ENCODE results near the gene NDUFV3.
"Not testable (repeated sequence)": the region's sequence is repeated elsewhere in the genome, so short reads cannot be mapped to it uniquely, and the experiment has no call there.

Gene NDUFV3

DNA sequence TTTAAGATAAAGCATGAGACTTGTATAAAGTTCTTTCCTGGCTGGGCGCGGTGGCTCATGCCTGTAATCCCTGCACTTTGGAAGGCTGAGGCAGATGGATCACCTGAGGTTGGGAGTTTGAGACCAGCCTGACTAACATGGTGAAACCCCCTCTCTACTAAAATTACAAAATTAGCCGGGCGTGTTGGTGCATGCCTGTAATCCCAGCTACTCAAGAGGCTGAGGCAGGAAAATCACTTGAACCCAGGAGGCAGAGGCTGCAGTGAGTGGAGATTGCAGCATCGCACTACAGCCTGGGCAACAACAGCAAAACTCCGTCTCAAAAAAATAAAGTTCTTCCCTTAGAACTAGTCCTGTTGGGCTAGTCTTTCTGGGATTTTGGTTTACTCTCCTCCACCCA, 18.8 kb downstream of the NDUFV3 start:
- not testable (repeated sequence) for H3K9ac ChIP-seq (ENCODE audit: low read depth, low read length); DNase-seq; ATAC-seq (ENCODE audit: insufficient read depth, low read depth); H3K27ac ChIP-seq (ENCODE audit: low read length); H4K20me1 ChIP-seq (ENCODE audit: insufficient read depth, low read length); H2AFZ ChIP-seq (ENCODE audit: low read depth, low read length); H3K9me3 ChIP-seq (ENCODE audit: insufficient read depth, low read length, severe bottlenecking); H3K4me3 ChIP-seq (ENCODE audit: low read depth in 1 of 2, low read length in 2 of 2); H3K27me3 ChIP-seq (ENCODE audit: insufficient read depth, low read length, poor library complexity); H3K4me2 ChIP-seq (ENCODE audit: insufficient read depth, low read length); H3K4me1 ChIP-seq (ENCODE audit: insufficient read depth, low read length); H3K79me2 ChIP-seq (ENCODE audit: insufficient read depth, low read length)
- H3K36me3 ChIP-seq (ENCODE audit: insufficient read depth, low read length), result peaks cover 36% of the 10 kb centered on the region

DNA sequence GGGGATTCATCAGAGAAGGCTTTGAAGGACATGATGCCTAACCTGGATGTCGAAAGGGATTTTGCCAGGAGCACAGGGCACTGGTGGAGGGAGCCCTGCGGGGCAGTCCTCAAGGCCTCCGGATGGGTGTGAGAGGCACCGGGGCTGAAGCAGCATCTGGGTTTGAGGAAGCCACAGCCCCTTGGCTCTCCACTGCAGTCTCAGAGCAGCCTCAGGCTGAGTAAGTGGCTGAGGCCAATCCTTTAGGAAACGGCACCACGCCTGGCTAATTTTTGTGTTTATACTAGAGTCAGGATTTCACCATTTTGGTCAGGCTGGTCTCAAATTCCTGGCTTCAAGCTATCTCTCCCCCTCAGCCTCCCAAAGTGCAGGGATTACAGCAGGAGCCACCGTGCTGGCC, 20.4 kb downstream of the NDUFV3 start:
- Histone ChIP-seq H3K36me3 (ENCODE audit: insufficient read depth, low read length) (peaks cover 23% of the 10 kb centered on the region), H2AFZ (ENCODE audit: low read depth, low read length) (no peak overlapping the region), H3K4me2 (ENCODE audit: insufficient read depth, low read length) (no peak overlapping the region), H3K27me3 (ENCODE audit: insufficient read depth, low read length, poor library complexity) (no peaks in the 10 kb centered on the region), H4K20me1 (ENCODE audit: insufficient read depth, low read length) (no peaks in the 10 kb centered on the region), H3K4me1 (ENCODE audit: insufficient read depth, low read length) (no peaks in the 10 kb centered on the region), H3K9me3 (ENCODE audit: insufficient read depth, low read length, severe bottlenecking) (no peaks in the 10 kb centered on the region), H3K4me3 (ENCODE audit: low read depth in 1 of 2, low read length in 2 of 2) (no peak overlapping the region), H3K27ac (ENCODE audit: low read length) (no peak overlapping the region), H3K79me2 (ENCODE audit: insufficient read depth, low read length) (no peaks in the 10 kb centered on the region), H3K9ac (ENCODE audit: low read depth, low read length) (no peak overlapping the region)
- no peak for TF ChIP-seq EZH2 (IDR thresholded peaks at IDR 0.05; ENCODE audit: borderline replicate concordance, low read depth, low read length, severe bottlenecking)
- TF ChIP-seq, protein P1, sequence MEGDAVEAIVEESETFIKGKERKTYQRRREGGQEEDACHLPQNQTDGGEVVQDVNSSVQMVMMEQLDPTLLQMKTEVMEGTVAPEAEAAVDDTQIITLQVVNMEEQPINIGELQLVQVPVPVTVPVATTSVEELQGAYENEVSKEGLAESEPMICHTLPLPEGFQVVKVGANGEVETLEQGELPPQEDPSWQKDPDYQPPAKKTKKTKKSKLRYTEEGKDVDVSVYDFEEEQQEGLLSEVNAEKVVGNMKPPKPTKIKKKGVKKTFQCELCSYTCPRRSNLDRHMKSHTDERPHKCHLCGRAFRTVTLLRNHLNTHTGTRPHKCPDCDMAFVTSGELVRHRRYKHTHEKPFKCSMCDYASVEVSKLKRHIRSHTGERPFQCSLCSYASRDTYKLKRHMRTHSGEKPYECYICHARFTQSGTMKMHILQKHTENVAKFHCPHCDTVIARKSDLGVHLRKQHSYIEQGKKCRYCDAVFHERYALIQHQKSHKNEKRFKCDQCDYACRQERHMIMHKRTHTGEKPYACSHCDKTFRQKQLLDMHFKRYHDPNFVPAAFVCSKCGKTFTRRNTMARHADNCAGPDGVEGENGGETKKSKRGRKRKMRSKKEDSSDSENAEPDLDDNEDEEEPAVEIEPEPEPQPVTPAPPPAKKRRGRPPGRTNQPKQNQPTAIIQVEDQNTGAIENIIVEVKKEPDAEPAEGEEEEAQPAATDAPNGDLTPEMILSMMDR (IDR thresholded peaks at IDR 0.05; ENCODE audit: borderline replicate concordance, extremely low read depth, low read length, poor library complexity, severe bottlenecking), result no peak
- DNase-seq, result no peak
- ATAC-seq (ENCODE audit: insufficient read depth, low read depth), result no peak

DNA sequence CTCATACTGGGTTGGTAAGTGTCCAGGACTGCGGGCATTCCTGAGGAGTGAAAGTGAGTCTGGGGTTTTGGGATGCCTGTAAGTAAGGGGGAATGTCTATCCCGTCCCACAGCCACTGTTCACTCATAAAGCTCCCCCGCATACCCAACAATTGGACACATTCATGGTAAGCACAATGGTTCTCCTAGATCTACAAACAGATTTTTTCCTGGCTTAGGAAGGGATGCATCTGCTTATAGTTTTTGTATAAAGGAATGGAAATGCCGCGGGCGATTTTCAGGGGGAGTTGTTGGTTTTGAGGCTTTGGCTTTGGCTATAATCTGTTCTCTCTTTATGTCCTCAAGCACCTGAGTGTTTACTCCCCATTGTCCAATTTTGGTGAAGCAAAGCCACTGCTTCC, 25.2 kb downstream of the NDUFV3 start:
- H3K4me3 ChIP-seq (ENCODE audit: low read depth in 1 of 2, low read length in 2 of 2), result no peak overlapping the region
- no peaks in the 10 kb centered on the region for H3K79me2 ChIP-seq (ENCODE audit: insufficient read depth, low read length)
- no peak for TF ChIP-seq EZH2 (IDR thresholded peaks at IDR 0.05; ENCODE audit: borderline replicate concordance, low read depth, low read length, severe bottlenecking)
- TF ChIP-seq, protein P1 (IDR thresholded peaks at IDR 0.05; ENCODE audit: borderline replicate concordance, extremely low read depth, low read length, poor library complexity, severe bottlenecking), result no peak
- H3K36me3 ChIP-seq (ENCODE audit: insufficient read depth, low read length), result no peaks in the 10 kb centered on the region
- no peaks in the 10 kb centered on the region for H4K20me1 ChIP-seq (ENCODE audit: insufficient read depth, low read length)
- DNase-seq, result no peak
- no peak overlapping the region for H3K27ac ChIP-seq (ENCODE audit: low read length)
- H3K9me3 ChIP-seq (ENCODE audit: insufficient read depth, low read length, severe bottlenecking), result no peaks in the 10 kb centered on the region
- H3K27me3 ChIP-seq (ENCODE audit: insufficient read depth, low read length, poor library complexity), result no peaks in the 10 kb centered on the region
- peaks cover 3% of the 10 kb centered on the region for H3K4me1 ChIP-seq (ENCODE audit: insufficient read depth, low read length)
- no peak for ATAC-seq (ENCODE audit: insufficient read depth, low read depth)
- no peak overlapping the region for H3K4me2 ChIP-seq (ENCODE audit: insufficient read depth, low read length)
- H2AFZ ChIP-seq (ENCODE audit: low read depth, low read length), result no peak overlapping the region
- H3K9ac ChIP-seq (ENCODE audit: low read depth, low read length), result no peak overlapping the region

DNA sequence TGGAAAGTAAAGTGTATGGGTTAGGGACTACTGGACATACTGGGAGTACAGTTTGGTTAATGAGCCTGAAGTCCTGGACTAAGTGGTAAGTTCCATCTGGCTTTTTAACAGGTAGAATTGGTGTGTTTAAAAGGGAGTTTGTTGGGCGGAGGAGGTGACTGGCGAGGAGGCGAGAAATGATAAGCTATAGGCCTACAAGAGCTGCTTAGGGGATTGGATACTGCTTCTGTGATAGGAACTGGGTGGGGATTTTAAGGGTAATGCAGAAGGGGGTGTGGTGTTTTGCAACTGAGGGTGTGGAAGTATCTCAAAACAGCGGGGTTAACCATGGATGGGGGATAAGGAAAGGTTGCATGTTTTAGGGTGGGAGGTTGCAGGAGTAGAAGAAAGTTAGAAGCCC, 28.8 kb downstream of the NDUFV3 start:
- TF ChIP-seq, protein P1 (IDR thresholded peaks at IDR 0.05; ENCODE audit: borderline replicate concordance, extremely low read depth, low read length, poor library complexity, severe bottlenecking), result no peak
- TF ChIP-seq EZH2 (IDR thresholded peaks at IDR 0.05; ENCODE audit: borderline replicate concordance, low read depth, low read length, severe bottlenecking), result no peak
- no peaks in the 10 kb centered on the region for H3K36me3 ChIP-seq (ENCODE audit: insufficient read depth, low read length)
- peaks cover 28% of the 10 kb centered on the region for H3K4me1 ChIP-seq (ENCODE audit: insufficient read depth, low read length)
- ATAC-seq (ENCODE audit: insufficient read depth, low read depth) (no peak), DNase-seq (no peak)
- H3K27ac ChIP-seq (ENCODE audit: low read length), result no peak overlapping the region
- H3K27me3 ChIP-seq (ENCODE audit: insufficient read depth, low read length, poor library complexity), result no peaks in the 10 kb centered on the region
- no peak overlapping the region for H3K4me2 ChIP-seq (ENCODE audit: insufficient read depth, low read length)
- H3K79me2 ChIP-seq (ENCODE audit: insufficient read depth, low read length), result peaks cover 2% of the 10 kb centered on the region; the same call in 1 of the 2 replicates
- H3K9ac ChIP-seq (ENCODE audit: low read depth, low read length), result no peak overlapping the region
- no peak overlapping the region for H3K4me3 ChIP-seq (ENCODE audit: low read depth in 1 of 2, low read length in 2 of 2)
- H3K9me3 ChIP-seq (ENCODE audit: insufficient read depth, low read length, severe bottlenecking), result no peaks in the 10 kb centered on the region
- H4K20me1 ChIP-seq (ENCODE audit: insufficient read depth, low read length), result no peaks in the 10 kb centered on the region
- no peak overlapping the region for H2AFZ ChIP-seq (ENCODE audit: low read depth, low read length)
